ENCODE results near the gene TMEM95.

Gene TMEM95

GRCh38 chr17:7311110-7311705 is 43.7 kb upstream of the TMEM95 start:
- H3K36me3 ChIP-seq: peaks cover 41 to 52% (median 47%) of the 10 kb centered on the region in 3 donors
- no peak overlapping the region for H3K4me3 ChIP-seq

DNA sequence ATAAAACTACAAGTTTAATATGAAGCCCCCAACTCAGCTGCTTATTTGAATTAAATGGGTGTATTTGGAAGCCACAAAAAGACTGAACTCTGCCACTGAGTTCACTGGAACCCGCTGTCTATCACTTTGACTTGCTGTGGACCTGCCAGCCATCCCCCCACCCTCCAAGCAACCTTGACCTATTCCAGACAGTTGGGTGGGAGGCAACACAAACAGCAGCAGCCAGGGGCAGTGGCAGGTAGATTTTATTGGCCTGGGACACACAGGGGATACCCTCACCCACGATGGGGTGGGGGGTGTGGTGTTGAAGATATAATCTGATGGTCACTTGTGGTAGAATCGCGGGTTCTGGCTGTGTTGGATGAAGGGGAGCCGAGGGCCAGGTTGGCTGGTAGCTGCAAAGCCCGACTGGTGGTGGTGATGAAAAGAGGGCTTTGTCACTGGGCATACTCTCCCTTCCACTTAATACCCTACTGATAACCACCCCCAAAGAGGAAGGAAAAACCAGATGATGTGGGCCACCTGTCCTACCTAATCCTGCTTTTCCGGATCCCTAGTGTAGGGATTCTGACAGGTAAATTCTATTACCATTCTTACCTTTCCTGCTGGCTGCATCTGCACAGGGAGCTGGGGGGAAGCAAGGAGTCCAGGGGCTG is 42.4 kb upstream of the TMEM95 start:
- H3K27me3 ChIP-seq: no peaks in the 10 kb centered on the region
- TF ChIP-seq, protein P1, sequence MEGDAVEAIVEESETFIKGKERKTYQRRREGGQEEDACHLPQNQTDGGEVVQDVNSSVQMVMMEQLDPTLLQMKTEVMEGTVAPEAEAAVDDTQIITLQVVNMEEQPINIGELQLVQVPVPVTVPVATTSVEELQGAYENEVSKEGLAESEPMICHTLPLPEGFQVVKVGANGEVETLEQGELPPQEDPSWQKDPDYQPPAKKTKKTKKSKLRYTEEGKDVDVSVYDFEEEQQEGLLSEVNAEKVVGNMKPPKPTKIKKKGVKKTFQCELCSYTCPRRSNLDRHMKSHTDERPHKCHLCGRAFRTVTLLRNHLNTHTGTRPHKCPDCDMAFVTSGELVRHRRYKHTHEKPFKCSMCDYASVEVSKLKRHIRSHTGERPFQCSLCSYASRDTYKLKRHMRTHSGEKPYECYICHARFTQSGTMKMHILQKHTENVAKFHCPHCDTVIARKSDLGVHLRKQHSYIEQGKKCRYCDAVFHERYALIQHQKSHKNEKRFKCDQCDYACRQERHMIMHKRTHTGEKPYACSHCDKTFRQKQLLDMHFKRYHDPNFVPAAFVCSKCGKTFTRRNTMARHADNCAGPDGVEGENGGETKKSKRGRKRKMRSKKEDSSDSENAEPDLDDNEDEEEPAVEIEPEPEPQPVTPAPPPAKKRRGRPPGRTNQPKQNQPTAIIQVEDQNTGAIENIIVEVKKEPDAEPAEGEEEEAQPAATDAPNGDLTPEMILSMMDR (IDR thresholded peaks at IDR 0.05): no peak
- DNase-seq: no peak
- peaks cover 41 to 61% (median 52%) of the 10 kb centered on the region in 3 donors for H3K36me3 ChIP-seq
- no peak overlapping the region for H3K27ac ChIP-seq
- H3K9me3 ChIP-seq: no peaks in the 10 kb centered on the region
- intact Hi-C loops (cut with DNase I; ENCODE audit: low total_unique reads): no loop called here
- no peak overlapping the region for H3K4me3 ChIP-seq
- peaks cover 0 to 62% (median 48%) of the 10 kb centered on the region in 4 donors for H3K4me1 ChIP-seq

More at GRCh38 chr17:7311110-7311705, 43.7 kb upstream of the TMEM95 start:
- Histone ChIP-seq H3K4me1 (peaks cover 0 to 63% (median 51%) of the 10 kb centered on the region in 4 donors), H3K27me3 (no peaks in the 10 kb centered on the region), H3K27ac (no peak overlapping the region), H3K9me3 (no peaks in the 10 kb centered on the region)
- DNase-seq: no peak
- intact Hi-C loops (cut with DNase I; ENCODE audit: low total_unique reads): no loop called here
- TF ChIP-seq, protein P1 (IDR thresholded peaks at IDR 0.05): no peak

DNA sequence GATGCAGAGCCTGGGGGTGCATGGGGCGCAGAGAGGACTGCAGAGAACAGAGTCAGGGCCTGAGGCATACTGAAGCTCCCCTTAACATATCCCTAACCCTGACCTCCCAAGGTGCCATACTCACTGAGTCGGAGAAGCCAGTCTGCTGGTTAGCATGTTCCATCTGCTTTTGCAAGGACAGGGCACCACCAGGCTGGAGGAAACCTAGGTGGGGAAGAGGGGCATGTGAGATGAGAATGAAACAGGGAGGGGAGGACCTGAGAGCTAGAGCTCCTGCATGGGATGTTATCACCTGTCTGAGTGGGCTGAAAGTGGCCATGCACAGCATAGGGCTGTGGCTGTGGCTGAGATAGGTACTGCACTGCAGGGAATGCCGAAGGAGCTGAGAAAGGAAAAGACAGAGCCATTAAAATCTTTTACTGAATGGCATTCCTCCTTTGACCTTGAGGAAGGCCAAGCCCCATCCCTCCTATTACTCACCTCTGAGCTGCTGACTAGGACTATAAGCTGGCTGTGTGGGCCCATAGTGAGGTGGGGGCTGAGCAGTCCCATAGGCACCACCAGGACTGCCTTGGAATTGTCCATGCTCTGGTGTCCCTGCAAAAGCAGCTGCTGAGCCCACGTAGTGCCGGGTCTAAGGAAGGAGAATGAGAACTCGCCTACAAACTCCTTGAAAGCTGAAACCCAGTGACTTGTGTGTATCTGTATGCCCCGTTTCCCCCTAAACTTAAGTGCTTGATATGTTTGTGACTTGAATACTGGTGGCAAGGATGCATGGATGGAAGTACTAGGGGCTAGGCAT is 41.7 kb upstream of the TMEM95 start:
- TF ChIP-seq, protein P1 (IDR thresholded peaks at IDR 0.05): no peak
- peaks cover 0 to 62% (median 48%) of the 10 kb centered on the region in 4 donors for H3K4me1 ChIP-seq
- H3K27me3 ChIP-seq: no peaks in the 10 kb centered on the region
- no peak overlapping the region for H3K4me3 ChIP-seq
- peaks cover 45 to 68% (median 60%) of the 10 kb centered on the region in 3 donors for H3K36me3 ChIP-seq
- no peak overlapping the region for H3K27ac ChIP-seq
- no peak for DNase-seq
- intact Hi-C loops (cut with DNase I; ENCODE audit: low total_unique reads): no loop called here
- no peaks in the 10 kb centered on the region for H3K9me3 ChIP-seq

- Histone ChIP-seq H3K27ac (peak overlapping the region; percentile 89 to 92), H3K9me3 (no peaks in the 10 kb centered on the region), H3K36me3 (peaks cover 45 to 77% (median 68%) of the 10 kb centered on the region in 3 donors), H3K4me3 (peak overlapping the region; percentile 77 to 78), H3K4me1 (peaks cover 0 to 58% (median 43%) of the 10 kb centered on the region in 4 donors), H3K27me3 (no peaks in the 10 kb centered on the region)
- TF ChIP-seq, protein P1 (IDR thresholded peaks at IDR 0.05): no peak
- no peak for DNase-seq
- intact Hi-C loops (cut with DNase I; ENCODE audit: low total_unique reads): no loop called here
These were observed 40.9 kb upstream of the TMEM95 start for GRCh38 chr17:7313890-7314718.

All from tibial artery (tissue), 4 donors.